Spleen (tissue), 11 donors: ENCODE measurements around the gene TAX1BP1. TPM values are rescaled to one million over a fixed set of nuclear protein-coding genes. Genes with fewer than 3 reads are reported as not detected.
A peak's percentile ranks its signal among the peaks of the same experiment; 100 is the strongest.
"Not testable (repeated sequence)": the region's sequence is repeated elsewhere in the genome, so short reads cannot be mapped to it uniquely, and the experiment has no call there.

ENCODE experiments used
- DNase-seq: peaks from one replicate; pipeline ENCODE4 v3.0.0-alpha.2; 2020
- H3K27ac ChIP-seq, 8 donors: fragments of 200-600 bp; sonication (generic) in 7 of 8; 1 replicate in 4 of 8; 2 replicates in 4 of 8; pipeline versions ENCODE4 v1.5.0 to v1.8.0; 2016 to 2021; ENCODE audit warnings: inconsistent platforms in 4 of 8, mild to moderate bottlenecking in 4 of 8, moderate library complexity in 1 of 8
- H3K27me3 ChIP-seq, 7 donors: fragments of 200-600 bp; sonication (generic) in 6 of 7; replicated peaks in 1 of 7; 1 replicate in 4 of 7; 2 replicates in 3 of 7; pipeline versions ENCODE4 v1.5.0 to v1.8.0; 2016 to 2021; ENCODE audit warnings: inconsistent platforms in 3 of 7, mild to moderate bottlenecking in 1 of 7
- H3K36me3 ChIP-seq, 6 donors: fragments of 200-600 bp; sonication (generic) in 5 of 6; 1 replicate in 4 of 6; 2 replicates in 2 of 6; pipeline versions ENCODE4 v1.5.0 to v1.8.0; 2016 to 2021; ENCODE audit warnings: inconsistent platforms in 2 of 6
- H3K4me1 ChIP-seq, 6 donors: fragments of 200-600 bp; sonication (generic) in 5 of 6; 1 replicate in 3 of 6; 2 replicates in 3 of 6; pipeline versions ENCODE4 v1.5.0 to v1.8.0; 2016 to 2021; ENCODE audit warnings: inconsistent platforms in 3 of 6
- H3K4me3 ChIP-seq, 8 donors: fragments of 200-600 bp; sonication (generic) in 7 of 8; 1 replicate in 4 of 8; 2 replicates in 4 of 8; pipeline versions ENCODE4 v1.5.0 to v1.8.0; 2016 to 2021; ENCODE audit warnings: inconsistent platforms in 4 of 8, mild to moderate bottlenecking in 4 of 8, moderate library complexity in 2 of 8
- H3K9me3 ChIP-seq, 8 donors: fragments of 200-600 bp; sonication (generic) in 7 of 8; 1 replicate in 4 of 8; 2 replicates in 4 of 8; pipeline versions ENCODE4 v1.5.0 to v1.8.0; 2016 to 2021; ENCODE audit warnings: inconsistent platforms in 4 of 8
- POLR2A ChIP-seq, 3 donors: fragments of 450-650 bp; IDR thresholded peaks; one replicate each; pipeline ENCODE4 v1.5.1; 2017; ENCODE audit warnings: antibody characterized with exemption in 3 of 3, mild to moderate bottlenecking in 1 of 3
- POLR2AphosphoS5 ChIP-seq, 3 donors: sonication (generic); formaldehyde crosslinking; IDR thresholded peaks; one replicate each; pipeline ENCODE4 v1.5.1; 2017; ENCODE audit warnings: antibody characterized with exemption in 3 of 3
- WGBS, 5 donors: extraction: QIAGEN DNeasy Blood & Tissue Kit in 3 of 5; methylation state at CpG; one replicate each; pipeline versions ENCODE4 v1.1.5 to v1.1.7; 2013 to 2018; 5-methylcytosine and 5-hydroxymethylcytosine counted together
- intact Hi-C: fragments of 100-400 bp; cut with DNase I; formaldehyde crosslinking; loops from one replicate; pipeline ENCODE4 v1.15.0; 2023; ENCODE audit warnings: low total_unique reads
- polyA plus RNA-seq, 3 donors: library from polyadenylated mRNA; stranded (reverse); fragments of 200-250 nt; gene quantifications; one replicate each; pipeline ENCODE4 v1.2.1, GENCODE V29; 2013
- total RNA-seq, 7 donors: library from RNA; depleted of rRNA in 3 of 7; stranded (reverse); fragments of >200 nt in 3 of 7; fragmentation: NEBNext Ultra II Directional in 4 of 7; extraction: Animal tissue kit (Norgen Biotek cat#: 25700) in 4 of 7; gene quantifications; one replicate each; pipeline versions ENCODE4 v1.1.0 to v1.2.1, GENCODE V29; 2016 to 2021
- TF ChIP-seq, protein P1 (sequence below), 11 experiments: fragments of 200-600 bp in 7 of 11; fragments of 450-650 bp in 4 of 11; sonication (generic) in 4 of 11; IDR thresholded peaks in 8 of 11; conservative IDR thresholded peaks in 3 of 11; 1 replicate in 7 of 11; 2 replicates in 4 of 11; pipeline versions ENCODE4 v1.4.0 to v1.8.0; 2016 to 2021; ENCODE audit warnings: antibody characterized with exemption in 11 of 11, inconsistent platforms in 4 of 11, mild to moderate bottlenecking in 1 of 11
- donor health status: healthy with polysubstance abuse.
- donor health status: DM: no; HTN: no; CAD: no; lungs with moderate emphysema.
- donor health status: DM: no; HTN: no; CAD: no.
- donor health status: Bipolar disorder and iron deficiency.
- donor health status: healthy.
- donor health status: DM: no; HTN: no; CAD: no.
- donor health status: DM: yes; HTN: yes; CAD: no.

The TAX1BP1 gene
- total and polyA plus RNA-seq, 10 donors, result 28.6 to 146 (median 99.3) TPM

GRCh38 chr7:27843584-27844305, 103.8 kb downstream of the TAX1BP1 start:
- WGBS, 5 donors, result 95 to 98% (median 95%) methylated on average over 15 of the region's 15 CpGs
- no peak overlapping the region for H3K27ac ChIP-seq
- no peak overlapping the region for H3K4me3 ChIP-seq
- H3K9me3 ChIP-seq, result no peaks in the 10 kb centered on the region
- intact Hi-C loops, result no loop called here
- DNase-seq, result no peak
- no peaks in the 10 kb centered on the region for H3K27me3 ChIP-seq
- peaks cover 0 to 41% (median 24%) of the 10 kb centered on the region in 6 donors for H3K36me3 ChIP-seq
- TF ChIP-seq POLR2AphosphoS5 (IDR thresholded peaks at IDR 0.05), result peak in 1 of 3 donors; percentile 17
- TF ChIP-seq POLR2A (IDR thresholded peaks at IDR 0.05), result no peak
- H3K4me1 ChIP-seq, result peaks cover 0 to 6% (median 0%) of the 10 kb centered on the region in 6 donors

DNA sequence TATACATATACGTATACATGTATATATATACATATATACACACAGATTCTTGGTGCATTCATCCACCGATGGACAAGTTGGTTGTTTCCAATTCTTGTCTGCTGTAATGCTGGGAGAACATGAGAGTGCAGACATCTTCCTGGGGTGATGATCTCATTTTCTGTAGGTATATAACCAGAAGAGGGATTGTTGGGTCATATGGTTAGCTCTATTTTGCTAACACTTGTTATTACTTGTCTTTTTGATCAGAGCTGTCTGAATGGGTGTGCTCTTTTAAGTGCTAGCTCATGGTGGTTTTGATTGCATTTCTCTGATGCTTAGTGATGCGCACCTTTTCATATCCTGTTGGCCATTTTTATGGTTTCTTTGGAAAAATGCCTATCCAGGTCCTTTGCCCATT, 106.4 kb downstream of the TAX1BP1 start:
- WGBS, 5 donors, result 95 to 99% (median 96%) methylated on average over 3 of the region's 3 CpGs
- no peaks in the 10 kb centered on the region for H3K27me3 ChIP-seq
- H3K9me3 ChIP-seq, result no peaks in the 10 kb centered on the region
- H3K27ac ChIP-seq, result no peak overlapping the region
- no peak for DNase-seq
- no peak for TF ChIP-seq POLR2AphosphoS5 (IDR thresholded peaks at IDR 0.05)
- TF ChIP-seq, protein P1, sequence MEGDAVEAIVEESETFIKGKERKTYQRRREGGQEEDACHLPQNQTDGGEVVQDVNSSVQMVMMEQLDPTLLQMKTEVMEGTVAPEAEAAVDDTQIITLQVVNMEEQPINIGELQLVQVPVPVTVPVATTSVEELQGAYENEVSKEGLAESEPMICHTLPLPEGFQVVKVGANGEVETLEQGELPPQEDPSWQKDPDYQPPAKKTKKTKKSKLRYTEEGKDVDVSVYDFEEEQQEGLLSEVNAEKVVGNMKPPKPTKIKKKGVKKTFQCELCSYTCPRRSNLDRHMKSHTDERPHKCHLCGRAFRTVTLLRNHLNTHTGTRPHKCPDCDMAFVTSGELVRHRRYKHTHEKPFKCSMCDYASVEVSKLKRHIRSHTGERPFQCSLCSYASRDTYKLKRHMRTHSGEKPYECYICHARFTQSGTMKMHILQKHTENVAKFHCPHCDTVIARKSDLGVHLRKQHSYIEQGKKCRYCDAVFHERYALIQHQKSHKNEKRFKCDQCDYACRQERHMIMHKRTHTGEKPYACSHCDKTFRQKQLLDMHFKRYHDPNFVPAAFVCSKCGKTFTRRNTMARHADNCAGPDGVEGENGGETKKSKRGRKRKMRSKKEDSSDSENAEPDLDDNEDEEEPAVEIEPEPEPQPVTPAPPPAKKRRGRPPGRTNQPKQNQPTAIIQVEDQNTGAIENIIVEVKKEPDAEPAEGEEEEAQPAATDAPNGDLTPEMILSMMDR (IDR thresholded peaks at IDR 0.05 in 8 of 11, conservative IDR thresholded peaks at IDR 0.05 in 3 of 11), result no peak
- TF ChIP-seq POLR2A (IDR thresholded peaks at IDR 0.05), result no peak
- intact Hi-C loops, result no loop called here
- peaks cover 0 to 5% (median 0%) of the 10 kb centered on the region in 6 donors for H3K4me1 ChIP-seq
- peaks cover 0 to 14% (median 4%) of the 10 kb centered on the region in 6 donors for H3K36me3 ChIP-seq
- H3K4me3 ChIP-seq, result no peak overlapping the region

- DNase-seq, result no peak
- 95 to 97% (median 97%) methylated on average over 5 of the region's 5 CpGs for WGBS, 5 donors
- Histone ChIP-seq H3K36me3 (peaks cover 0 to 4% (median 0%) of the 10 kb centered on the region in 6 donors), H3K27ac (no peak overlapping the region), H3K9me3 (peaks cover 0 to 4% (median 0%) of the 10 kb centered on the region in 8 donors), H3K4me1 (no peaks in the 10 kb centered on the region), H3K4me3 (no peak overlapping the region), H3K27me3 (no peaks in the 10 kb centered on the region)
- intact Hi-C loops, result no loop called here
- TF ChIP-seq POLR2A (IDR thresholded peaks at IDR 0.05), result no peak
- no peak for TF ChIP-seq POLR2AphosphoS5 (IDR thresholded peaks at IDR 0.05)
- TF ChIP-seq, protein P1 (IDR thresholded peaks at IDR 0.05 in 8 of 11, conservative IDR thresholded peaks at IDR 0.05 in 3 of 11), result no peak
Observed at GRCh38 chr7:27850531-27850930, 110.6 kb downstream of the TAX1BP1 start.

- H3K4me3 ChIP-seq, DNase-seq, intact Hi-C loops, H3K27ac ChIP-seq, H3K4me1 ChIP-seq, H3K27me3 ChIP-seq: not testable (repeated sequence)
- Histone ChIP-seq H3K36me3 (peaks cover 0 to 18% (median 0%) of the 10 kb centered on the region in 6 donors), H3K9me3 (peaks cover 0 to 20% (median 5%) of the 10 kb centered on the region in 8 donors)
- TF ChIP-seq POLR2AphosphoS5 (IDR thresholded peaks at IDR 0.05), result peak in 2 of 3 donors; percentile 5 to 7
- 83 to 93% (median 90%) methylated on average over 19 to 28 of the region's 28 CpGs for WGBS, 5 donors
Observed at GRCh38 chr7:27856703-27857485, 116.9 kb downstream of the TAX1BP1 start.

DNA sequence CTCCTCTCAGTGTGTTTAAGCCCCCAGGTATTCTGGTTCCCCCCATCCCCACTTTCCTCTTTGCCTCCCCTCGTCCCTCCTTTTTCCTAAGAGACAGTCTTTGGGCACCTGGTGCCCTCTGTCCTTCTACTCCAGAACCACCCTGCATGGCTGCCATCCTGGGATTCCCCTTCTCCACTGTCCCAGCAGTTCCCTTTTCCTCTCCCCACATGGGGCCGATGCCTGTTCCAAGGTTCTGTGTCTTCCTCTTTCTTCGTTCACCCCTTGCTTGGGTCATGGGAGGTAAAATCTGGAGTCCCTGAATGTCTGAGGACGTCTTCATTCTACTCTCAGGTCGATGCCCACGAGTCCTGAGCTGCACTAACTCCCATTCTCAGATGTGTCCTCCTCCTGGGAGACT, 120.8 kb downstream of the TAX1BP1 start:
- WGBS, 5 donors, result 64 to 82% (median 73%) methylated on average over 6 of the region's 6 CpGs
- Histone ChIP-seq H3K4me1 (peaks cover 0 to 4% (median 0%) of the 10 kb centered on the region in 6 donors), H3K9me3 (peaks cover 0 to 18% (median 5%) of the 10 kb centered on the region in 8 donors), H3K4me3 (no peak overlapping the region), H3K27me3 (no peaks in the 10 kb centered on the region), H3K27ac (no peak overlapping the region), H3K36me3 (peaks cover 0 to 39% (median 0%) of the 10 kb centered on the region in 6 donors)
- DNase-seq, result no peak
- TF ChIP-seq, protein P1 (IDR thresholded peaks at IDR 0.05 in 8 of 11, conservative IDR thresholded peaks at IDR 0.05 in 3 of 11), result no peak
- TF ChIP-seq POLR2AphosphoS5 (IDR thresholded peaks at IDR 0.05) (no peak), POLR2A (IDR thresholded peaks at IDR 0.05) (no peak)
- intact Hi-C loops, result no loop called here
